Measurements from ENCODE around the gene IL17RE. TPM values are rescaled to one million over a fixed set of nuclear protein-coding genes. Genes with fewer than 3 reads are reported as not detected.
"Not testable (repeated sequence)": the region's sequence is repeated elsewhere in the genome, so short reads cannot be mapped to it uniquely, and the experiment has no call there.

Gene IL17RE
- total RNA-seq, 3 donors from 2014 or later = 41.8 to 116 (median 82.8) TPM

DNA sequence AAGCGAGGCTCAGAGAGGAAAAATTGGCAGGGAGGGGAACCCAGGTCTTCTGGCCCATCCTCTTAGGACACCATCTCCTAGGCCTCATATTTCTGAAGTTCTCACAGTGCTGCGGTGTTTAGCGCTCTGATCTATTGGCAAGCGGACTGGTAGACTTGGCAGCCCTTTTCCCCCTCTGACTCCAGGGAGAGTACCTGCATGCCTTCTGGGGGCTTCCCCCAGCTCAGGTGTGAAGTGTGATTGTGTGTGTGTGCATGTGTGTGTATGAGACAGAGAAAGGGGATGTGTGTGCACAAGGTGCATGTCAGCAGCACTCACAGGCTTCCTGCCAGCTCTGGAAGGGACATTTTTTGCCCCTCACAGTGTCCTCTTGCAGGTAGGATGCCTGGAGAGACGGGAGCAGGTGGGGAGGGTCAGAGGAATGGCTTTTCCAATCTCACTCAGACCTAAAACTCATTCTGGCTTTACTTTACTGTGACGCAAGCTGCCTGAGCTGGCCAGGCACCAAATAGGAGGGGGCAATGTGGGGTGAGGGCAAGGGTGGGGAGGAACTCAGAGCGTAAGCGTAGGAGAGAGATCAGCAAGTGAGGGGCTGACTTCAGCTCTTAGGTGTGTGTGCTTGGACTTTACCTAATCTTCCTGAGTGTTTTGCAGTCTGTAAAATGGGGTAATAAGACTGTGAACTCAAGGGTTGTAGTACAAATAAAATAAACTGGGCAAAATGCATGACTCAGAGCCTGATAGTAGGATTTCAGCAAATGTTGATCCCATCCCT lies 4.0 kb upstream of the IL17RE start:
- DNase-seq (peak in 2 of 3 donors; percentile 61 to 76), ATAC-seq (peak; percentile 41)
- Histone ChIP-seq H3K4me3 (no peak overlapping the region), H3K36me3 (ENCODE audit: low read depth) (no peaks in the 10 kb centered on the region), H3K4me1 (ENCODE audit: low read depth) (peaks cover 59% of the 10 kb centered on the region), H3K9me3 (no peaks in the 10 kb centered on the region)
- intact Hi-C loops (cut with DNase I, micrococcal nuclease) = no loop called here
- TF ChIP-seq, protein P1, sequence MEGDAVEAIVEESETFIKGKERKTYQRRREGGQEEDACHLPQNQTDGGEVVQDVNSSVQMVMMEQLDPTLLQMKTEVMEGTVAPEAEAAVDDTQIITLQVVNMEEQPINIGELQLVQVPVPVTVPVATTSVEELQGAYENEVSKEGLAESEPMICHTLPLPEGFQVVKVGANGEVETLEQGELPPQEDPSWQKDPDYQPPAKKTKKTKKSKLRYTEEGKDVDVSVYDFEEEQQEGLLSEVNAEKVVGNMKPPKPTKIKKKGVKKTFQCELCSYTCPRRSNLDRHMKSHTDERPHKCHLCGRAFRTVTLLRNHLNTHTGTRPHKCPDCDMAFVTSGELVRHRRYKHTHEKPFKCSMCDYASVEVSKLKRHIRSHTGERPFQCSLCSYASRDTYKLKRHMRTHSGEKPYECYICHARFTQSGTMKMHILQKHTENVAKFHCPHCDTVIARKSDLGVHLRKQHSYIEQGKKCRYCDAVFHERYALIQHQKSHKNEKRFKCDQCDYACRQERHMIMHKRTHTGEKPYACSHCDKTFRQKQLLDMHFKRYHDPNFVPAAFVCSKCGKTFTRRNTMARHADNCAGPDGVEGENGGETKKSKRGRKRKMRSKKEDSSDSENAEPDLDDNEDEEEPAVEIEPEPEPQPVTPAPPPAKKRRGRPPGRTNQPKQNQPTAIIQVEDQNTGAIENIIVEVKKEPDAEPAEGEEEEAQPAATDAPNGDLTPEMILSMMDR (IDR thresholded peaks at IDR 0.05) = no peak

DNA sequence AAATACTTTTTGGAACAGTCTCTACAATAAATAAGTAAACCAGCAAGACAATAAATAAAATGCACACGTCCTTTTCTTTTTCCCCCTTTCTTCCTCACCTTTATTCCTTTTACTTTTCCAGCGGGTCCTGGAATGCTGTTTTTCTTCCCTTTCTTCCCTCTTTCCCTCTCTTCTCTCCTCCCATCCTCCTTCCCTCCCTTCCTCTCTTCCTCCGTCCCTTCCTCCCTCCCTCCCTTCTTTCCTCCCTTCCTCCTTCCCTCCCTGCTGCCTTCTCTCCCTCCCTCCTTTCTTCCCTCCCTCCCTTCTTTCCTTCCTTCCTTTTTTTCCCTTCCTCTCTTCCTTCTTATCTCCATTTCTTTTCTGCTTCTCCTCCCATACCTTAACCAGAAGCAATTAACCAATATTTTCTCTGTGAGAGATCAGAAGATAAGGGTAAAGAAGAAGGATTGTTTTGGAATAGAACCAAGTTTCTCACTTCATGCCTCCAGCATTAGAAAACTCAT lies 3.3 kb upstream of the IL17RE start:
- TF ChIP-seq, protein P1 (IDR thresholded peaks at IDR 0.05) = no peak
- intact Hi-C loops (cut with DNase I, micrococcal nuclease) = no loop called here
- Histone ChIP-seq H3K4me3 (no peak overlapping the region), H3K4me1 (ENCODE audit: low read depth) (peaks cover 59% of the 10 kb centered on the region), H3K36me3 (ENCODE audit: low read depth) (no peaks in the 10 kb centered on the region), H3K9me3 (no peaks in the 10 kb centered on the region)
- DNase-seq = no peak
- ATAC-seq = no peak

DNA sequence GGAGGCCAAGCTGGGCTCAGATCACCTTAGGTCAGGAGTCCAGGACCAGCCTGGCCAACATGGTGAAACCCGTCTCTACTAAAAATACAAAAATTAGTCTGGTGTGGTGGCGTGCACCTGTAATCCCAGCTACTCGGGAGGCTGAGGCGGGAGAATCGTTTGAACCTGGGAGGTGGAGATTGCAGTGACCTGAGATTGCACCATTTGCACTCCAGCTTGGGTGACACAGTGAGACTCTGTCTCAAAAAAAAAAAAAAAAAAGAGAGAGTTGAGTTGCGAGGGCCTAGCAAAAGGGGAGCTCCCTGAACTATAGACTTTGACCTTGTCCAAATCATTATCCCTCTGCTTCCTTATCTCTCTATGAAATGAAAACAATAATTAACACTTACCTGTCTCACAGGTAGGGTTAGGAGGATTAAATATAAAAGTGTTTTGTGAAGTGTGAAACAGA lies 1.7 kb upstream of the IL17RE start:
- ATAC-seq (peak; percentile 52), DNase-seq (peak in 1 of 3 donors; percentile 62)
- H3K9me3 ChIP-seq; H3K36me3 ChIP-seq (ENCODE audit: low read depth); intact Hi-C loops (cut with DNase I, micrococcal nuclease); H3K4me3 ChIP-seq: not testable (repeated sequence)
- H3K4me1 ChIP-seq (ENCODE audit: low read depth) = peaks cover 48% of the 10 kb centered on the region

DNA sequence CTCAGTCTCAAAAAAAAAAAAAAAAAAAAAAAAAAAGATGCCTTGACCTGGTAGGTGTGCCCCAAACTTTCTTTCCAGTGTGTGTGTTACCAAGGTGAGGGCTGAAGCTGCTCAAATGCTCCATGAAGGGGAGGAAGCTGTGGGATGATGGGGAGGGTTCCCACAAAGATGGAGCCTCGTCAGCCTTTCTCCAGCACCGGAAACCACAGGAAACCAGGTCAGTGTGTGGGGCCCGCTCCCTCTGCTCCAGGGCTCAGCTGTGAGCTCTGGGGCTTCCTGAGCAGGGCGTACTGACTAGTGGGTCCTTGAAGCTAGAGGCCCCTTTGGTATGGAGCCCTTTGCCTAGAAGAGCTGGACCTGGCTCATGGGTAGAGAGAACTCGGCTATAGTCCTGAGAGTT lies 681 bp upstream of the IL17RE start:
- TF ChIP-seq, protein P1 (IDR thresholded peaks at IDR 0.05) = no peak
- DNase-seq (peak in 1 of 3 donors; percentile 54), ATAC-seq (no peak)
- H3K9me3 ChIP-seq = no peaks in the 10 kb centered on the region
- no peak overlapping the region for H3K4me3 ChIP-seq
- H3K4me1 ChIP-seq (ENCODE audit: low read depth) = peaks cover 46% of the 10 kb centered on the region
- no peaks in the 10 kb centered on the region for H3K36me3 ChIP-seq (ENCODE audit: low read depth)
- intact Hi-C loops (cut with DNase I, micrococcal nuclease) = no loop called here

DNA sequence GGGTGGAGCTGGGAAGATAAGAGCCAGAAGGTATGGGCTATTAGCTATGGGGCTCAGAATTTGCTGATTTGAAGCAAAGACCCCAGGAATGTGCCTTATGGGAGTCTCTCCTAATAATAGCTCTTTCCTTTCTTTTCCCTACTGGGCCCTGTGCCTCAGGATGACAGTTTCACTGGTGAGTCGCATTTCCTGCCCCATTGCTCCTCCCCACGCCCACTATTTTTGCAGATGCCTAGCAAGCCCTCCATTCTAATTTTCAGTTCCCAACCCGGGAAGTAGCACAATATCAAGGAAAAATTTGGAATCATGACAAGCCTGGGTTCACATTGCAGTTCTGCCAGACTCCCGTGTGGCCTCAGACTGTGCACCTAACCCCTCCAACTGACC lies 583 bp downstream of the IL17RE start:
- DNase-seq = peak in 1 of 3 donors; percentile 40
- no peaks in the 10 kb centered on the region for H3K9me3 ChIP-seq
- intact Hi-C loops (cut with DNase I, micrococcal nuclease) = no loop called here
- H3K36me3 ChIP-seq (ENCODE audit: low read depth) = no peaks in the 10 kb centered on the region
- peak overlapping the region; percentile 32 for H3K4me3 ChIP-seq
- TF ChIP-seq, protein P1 (IDR thresholded peaks at IDR 0.05) = no peak
- H3K4me1 ChIP-seq (ENCODE audit: low read depth) = peaks cover 33% of the 10 kb centered on the region
- ATAC-seq = peak; percentile 5

DNA sequence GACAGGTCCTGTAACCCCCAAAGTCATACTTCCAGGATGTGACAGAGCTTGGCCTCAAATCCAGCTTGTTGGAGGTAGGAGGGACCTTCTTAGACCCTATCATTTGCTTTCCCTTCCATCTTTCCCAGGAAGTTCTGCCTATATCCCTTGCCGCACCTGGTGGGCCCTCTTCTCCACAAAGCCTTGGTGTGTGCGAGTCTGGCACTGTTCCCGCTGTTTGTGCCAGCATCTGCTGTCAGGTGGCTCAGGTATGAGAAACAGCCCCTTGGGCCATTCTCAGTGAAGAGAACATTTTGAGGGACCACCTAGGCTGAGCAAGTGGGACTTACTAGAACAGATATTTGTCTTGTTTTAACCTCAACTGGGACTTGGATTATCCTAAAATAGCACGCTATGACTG lies 1.3 kb downstream of the IL17RE start:
- H3K36me3 ChIP-seq (ENCODE audit: low read depth) = no peaks in the 10 kb centered on the region
- TF ChIP-seq, protein P1 (IDR thresholded peaks at IDR 0.05) = no peak
- ATAC-seq (no peak), DNase-seq (peak in 1 of 3 donors; percentile 42)
- H3K4me3 ChIP-seq = no peak overlapping the region
- intact Hi-C loops (cut with DNase I, micrococcal nuclease) = no loop called here
- no peaks in the 10 kb centered on the region for H3K9me3 ChIP-seq
- peaks cover 27% of the 10 kb centered on the region for H3K4me1 ChIP-seq (ENCODE audit: low read depth)

All from mucosa of descending colon (tissue), 3 donors.